Stimulated activated CD8-positive, alpha-beta memory T cell treated with anti-CD3 and anti-CD28 coated beads, Interleukin-4, amount 100 ng/mL, for 24 hours (primary cell): ENCODE results near the gene SLC2A11.

ENCODE experiments used
- DNase-seq: peaks from one replicate; pipeline ENCODE4 v3.0.0-alpha.2; 2020; ENCODE audit warnings: low read depth

Gene SLC2A11

DNA sequence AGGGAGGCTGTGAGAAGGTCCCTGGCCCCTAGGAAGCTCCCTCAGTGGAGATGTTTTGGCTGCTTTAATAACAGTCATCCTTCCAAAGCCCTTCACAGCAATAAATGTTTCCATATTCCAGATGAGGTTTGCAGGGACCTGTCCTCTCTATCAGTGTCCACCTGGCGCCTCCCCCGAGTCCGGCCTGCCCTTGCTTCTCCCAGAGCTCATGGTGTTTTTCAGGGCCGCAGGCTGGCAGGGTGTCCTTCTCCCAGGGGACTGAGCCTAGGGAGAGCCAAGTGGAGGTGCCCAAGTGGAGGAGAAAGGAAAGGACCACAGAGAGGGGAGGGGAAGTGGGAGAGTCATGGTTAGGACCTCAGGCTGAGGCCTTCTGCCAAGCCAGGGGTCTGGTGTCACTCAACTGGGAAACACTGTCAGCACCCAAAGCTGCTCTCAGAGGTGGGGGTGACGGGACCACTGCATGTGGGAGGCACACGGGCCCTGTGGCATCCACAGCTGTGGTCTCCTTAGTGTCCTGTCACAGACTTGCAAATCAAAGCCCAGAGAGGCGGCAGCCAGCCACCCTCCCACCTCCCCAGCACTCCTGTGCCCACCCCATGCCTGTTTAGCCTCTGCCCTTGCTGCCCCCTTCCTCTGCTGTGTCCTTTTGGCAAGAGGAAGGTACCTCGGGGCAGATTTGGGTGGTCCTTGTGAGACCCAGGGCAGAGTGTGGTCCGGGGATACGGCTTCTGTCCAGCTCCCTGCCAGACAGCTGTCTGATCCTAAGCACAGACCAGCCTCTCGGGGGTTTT is 25.3 kb upstream of the SLC2A11 start:
- no peak for DNase-seq

DNA sequence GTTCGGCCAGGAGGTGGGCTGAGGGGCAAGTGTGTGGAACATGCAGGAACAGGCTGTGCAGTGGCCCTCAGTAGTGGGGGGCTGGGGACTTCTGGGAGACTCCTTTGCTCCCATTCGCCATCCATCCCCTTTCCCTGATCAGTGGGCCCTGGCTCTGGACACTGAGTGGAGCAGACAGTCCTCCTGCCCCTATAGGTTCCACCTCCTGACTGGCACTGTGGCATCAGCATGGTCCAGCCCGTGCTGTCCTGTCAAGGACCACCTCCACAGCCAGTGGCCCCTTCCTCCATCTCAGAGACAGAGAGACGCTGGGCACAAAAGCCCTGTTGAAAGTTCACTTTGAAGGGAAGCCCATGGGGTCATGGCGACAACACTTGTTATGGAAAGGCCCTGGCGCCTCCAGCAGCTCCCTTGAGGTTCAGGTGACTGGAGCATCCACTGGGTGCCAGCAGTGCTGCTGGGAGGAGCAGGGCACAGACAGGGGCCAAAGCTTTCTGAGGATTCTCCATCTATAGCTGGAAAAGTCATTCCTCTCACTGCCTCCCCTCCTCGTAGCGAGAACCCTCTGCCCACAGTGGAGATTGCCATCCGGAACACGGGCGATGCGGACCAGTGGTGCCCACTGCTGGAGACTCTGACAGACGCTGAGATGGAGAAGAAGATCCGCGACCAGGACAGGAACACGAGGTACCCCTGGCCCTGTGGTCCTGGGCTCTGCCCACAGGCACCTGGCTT is 24.5 kb upstream of the SLC2A11 start:
- no peak for DNase-seq

DNA sequence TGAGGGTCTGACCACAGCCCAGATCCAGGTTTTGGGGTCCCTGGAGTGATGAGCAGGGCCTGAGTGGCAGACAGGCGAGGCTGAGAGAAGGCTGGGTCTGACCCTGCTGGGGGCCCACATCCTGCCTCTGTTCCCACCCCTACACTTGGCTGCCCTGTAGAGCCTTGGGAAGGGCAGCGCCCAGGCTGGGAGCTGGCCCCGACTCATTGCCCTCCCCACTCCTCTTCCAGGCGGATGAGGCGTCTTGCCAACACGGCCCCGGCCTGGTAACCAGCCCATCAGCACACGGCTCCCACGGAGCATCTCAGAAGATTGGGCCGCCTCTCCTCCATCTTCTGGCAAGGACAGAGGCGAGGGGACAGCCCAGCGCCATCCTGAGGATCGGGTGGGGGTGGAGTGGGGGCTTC is 23.8 kb upstream of the SLC2A11 start:
- DNase-seq, result no peak

DNA sequence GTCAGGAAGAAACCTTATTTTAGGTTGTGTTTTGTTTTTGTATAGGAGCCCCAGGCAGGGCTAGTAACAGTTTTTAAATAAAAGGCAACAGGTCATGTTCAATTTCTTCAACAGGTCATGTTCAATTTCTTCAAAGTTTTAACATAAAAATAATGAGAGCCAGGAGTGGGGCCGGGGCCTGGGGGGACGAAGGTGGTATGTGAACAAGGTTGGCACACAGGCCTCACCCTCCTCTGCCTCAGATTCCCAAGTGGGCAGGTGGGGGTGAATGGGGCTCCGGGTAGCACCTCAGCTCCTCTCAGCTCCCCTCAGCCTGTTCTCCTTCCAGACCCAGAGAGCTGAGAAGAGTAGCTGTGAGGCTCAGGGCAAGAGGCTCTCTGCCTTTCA is 23.3 kb upstream of the SLC2A11 start:
- no peak for DNase-seq

DNA sequence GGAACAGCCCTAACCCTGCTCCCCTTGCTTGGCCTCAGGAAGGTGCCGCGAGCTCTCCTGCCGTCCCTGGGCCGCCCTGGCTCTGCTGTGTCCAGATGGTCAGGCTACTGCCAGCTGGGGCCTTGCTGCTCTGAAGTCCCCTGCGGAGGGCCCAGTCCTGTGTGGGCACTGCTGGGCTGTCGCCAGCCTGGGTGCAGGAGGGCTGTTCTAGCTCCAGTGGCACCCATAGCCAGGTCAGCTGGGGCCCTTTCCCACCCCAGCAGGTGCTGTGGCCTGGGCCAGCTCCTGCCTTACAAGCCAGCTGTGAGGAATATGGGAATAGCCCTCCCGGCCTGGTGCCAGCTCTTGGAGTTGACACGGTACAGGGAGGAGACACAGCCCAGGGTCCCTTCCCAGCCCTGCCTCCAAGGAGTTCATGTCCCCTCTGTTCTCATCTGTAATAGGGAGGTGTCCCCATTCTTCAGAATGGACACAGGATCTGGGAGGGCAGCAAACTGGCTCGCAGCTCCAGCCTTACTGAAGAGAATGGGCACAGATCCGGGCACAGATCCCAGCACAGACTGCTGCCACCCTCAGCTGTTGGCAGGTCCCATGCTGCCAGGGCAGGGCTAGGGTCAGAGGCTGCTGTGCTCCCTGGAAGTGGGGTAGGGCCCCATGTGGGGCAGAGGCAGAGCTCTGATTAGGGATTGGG is 22.7 kb upstream of the SLC2A11 start:
- DNase-seq, result no peak

DNA sequence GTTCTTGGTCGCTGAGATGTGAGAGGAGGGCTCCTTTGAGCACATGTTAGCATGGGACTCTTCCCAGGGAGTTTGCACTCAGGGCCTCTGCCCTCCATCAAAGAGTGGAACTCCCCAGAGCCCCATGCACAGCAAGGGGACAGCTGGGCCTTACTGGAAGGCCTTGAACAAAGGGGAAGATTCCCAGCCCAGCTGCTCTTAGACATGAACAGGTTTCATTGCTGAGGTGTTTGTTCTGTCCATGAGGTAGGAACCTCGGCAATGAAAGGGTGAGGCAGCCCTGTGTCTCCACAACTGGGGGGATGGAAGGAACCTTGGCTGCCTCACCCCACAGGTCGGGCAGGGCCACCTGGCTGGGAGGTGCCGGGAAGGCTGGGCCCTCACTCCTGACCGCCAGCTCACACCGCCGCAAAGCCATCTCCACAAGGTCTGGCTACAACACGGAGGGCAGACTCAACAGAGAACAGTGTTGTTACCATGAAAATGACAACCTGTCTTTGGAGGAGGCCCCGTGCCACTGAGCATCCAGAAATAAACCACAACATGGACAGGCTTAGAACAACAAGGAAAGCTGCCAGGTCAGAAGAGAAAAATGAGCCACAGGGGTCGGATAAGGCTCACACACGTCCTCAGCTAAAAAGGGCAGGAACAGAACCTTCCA is 22.1 kb upstream of the SLC2A11 start:
- DNase-seq, result no peak

DNA sequence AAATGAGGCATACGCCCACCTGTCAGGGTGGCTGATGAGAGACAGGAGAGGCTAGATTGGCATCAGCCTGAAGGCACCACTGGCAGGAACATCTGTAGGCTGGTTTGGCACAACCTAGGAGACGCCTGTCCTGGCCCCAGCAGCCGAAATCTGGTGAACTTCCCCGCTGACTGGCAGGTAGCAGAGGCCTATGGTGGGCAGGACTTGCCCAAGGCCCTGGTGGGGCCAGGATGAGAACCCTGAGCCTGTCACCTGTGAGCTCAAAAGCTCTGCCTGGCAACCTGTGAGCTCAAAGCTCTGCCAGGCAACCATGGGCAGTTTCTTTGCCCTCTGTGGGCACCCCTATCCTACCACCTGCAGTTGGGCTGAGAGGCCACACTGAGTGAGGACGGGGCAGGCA is 21.4 kb upstream of the SLC2A11 start:
- no peak for DNase-seq

DNA sequence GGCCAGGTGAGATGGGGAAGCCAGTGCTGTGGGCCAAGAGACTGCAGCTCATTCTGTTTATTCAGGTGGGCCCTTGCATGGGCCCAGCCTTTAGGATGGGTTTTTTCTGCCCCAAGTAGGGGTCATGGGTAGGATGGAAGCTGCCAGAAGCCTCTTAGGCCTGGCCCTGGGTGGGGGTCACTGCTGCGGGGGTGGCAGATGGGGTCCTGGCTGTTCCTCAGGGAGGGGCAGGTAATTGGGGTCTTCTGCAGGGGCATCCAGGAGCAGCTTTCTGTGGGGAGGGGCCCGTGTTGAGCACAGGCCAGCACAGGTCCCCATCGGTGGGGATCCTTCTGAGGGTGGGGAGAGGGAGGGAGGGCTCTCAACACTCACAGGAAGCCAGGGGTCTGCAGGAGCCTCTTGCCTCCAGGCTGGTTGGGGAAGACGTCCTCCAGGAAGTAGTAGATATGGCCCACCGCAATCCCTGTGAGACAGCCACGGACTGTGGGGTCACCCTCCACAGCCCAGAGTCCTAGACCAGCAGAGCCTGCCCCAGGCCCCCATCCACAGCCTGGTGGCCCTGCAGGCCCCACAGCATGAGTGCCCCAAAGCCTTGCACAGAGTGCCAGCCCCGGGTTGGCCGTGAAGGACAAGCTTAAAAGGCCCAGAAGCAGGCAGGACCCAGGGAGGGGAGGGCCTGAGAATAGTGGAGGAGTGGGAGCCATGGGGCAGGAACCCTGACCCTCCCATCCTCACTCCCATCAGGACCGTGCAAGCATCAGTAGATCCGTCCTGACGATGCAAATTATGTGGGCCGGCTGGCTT is 20.8 kb upstream of the SLC2A11 start:
- DNase-seq, result no peak

DNA sequence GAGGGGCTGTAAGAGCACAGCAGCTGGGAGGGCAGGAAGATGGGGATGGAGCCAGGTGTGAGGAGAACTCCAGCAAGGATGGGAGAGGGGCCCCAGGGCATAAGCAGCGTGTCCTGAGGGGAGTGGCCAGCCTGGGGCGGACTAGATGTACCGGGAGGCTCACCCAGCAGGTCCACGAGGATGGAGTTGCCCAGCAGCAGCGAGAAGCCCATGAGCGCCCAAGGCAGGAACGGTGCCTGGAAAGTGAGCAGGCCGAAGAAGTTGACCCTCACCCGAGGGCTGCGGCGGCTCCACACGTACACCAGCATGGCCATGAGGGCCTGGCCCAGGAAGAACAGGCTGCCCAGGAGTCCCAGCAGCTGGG is 20.2 kb upstream of the SLC2A11 start:
- no peak for DNase-seq

DNA sequence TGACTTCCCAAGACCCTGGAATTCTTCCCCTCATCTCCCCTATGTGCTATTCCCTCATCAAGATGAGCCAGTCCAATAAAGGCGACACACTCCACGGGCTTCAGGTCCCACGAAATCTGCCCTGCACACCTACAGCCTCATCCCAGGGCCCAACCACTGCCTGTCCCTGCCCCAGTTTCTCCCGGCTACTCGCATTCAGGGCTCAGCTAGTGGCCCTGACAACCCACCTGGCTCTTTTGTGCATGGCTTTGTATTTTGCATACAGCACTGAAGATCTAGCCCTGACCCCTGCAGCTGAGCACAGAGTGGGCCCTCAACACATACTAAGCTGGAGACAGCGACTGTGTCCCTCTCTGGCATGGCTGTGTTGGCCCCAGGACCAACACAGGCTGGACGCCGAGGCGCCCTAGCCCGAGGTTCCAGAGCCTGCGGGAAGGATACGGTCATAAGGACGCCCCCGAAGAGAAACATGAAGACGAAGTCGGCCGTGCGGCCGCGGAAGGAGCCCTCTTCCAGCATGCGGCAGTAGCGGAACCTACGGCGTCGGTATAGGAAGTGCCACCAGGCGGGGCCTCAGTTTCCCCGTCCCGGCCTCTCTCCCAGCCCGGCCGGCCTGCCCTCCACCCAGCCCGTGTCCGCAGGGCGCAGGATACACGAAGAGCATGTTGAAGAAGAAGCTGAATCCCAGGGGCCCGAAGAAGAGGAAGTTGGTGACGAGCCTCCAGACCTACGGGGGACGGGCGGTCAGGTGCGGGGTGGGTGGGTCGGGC is 19.6 kb upstream of the SLC2A11 start:
- DNase-seq, result no peak

DNA sequence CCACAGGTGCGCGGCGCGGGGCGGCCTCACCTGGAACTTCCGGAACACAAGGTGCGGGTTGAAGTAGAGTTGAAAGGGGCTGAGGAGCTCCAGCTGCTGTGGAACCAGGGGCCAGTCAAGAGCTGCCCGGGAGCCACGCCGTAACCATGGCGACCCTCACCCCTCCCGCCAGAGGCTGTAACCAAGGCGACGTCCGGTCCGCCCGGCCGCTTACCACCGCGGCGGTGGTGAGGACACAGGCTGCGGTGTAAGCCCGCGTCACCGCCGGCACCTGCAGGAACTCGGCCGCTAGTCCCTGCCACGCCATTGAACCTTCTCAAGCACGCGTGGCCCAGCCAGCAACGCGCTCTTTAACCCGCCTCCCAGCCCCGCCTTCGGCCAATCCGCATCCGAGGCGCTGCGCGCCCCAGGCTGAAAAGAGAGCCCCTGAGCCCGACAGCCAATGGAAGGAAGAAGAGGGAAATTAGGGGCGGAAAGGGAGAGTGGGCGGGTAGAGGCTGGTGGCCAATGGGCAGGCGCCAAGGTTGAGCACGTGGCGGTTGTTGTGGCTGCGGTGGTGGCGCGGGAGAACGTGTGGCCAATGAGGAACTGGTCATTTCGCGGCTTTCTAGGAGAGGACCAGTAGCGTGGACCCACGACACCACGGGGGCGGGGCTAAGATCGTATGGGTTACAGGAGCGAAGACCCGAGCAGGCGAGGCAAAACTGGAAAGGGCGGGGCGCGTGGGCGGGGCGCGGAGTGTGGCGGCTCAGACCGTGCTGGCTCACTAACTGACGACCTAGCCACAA is 18.8 kb upstream of the SLC2A11 start, which contains the start of gene DERL3:
TSS of gene DERL3 (minus strand) at position 326 of the 788 bp plus-strand sequence. CDS start at position 307, 19 bp downstream.
- peak; percentile 97 for DNase-seq

DNA sequence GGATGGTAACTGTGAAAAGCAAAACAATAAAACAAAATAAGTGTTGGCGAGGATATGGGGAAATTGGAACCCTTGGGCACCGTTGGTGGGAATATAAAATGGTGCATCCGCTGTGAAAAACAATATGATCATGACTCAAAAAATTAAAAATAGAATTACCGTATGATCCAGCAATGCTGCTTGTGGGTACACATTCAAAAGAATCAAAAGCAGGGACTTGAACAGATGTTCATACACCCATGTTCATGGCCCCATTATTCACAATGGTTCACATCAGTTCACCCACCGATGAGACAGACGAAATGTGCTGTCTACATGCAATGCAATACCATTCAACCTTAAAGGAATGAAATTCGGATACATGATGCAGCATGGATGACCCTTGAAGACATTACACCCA is 17.6 kb upstream of the SLC2A11 start:
- no peak for DNase-seq

DNA sequence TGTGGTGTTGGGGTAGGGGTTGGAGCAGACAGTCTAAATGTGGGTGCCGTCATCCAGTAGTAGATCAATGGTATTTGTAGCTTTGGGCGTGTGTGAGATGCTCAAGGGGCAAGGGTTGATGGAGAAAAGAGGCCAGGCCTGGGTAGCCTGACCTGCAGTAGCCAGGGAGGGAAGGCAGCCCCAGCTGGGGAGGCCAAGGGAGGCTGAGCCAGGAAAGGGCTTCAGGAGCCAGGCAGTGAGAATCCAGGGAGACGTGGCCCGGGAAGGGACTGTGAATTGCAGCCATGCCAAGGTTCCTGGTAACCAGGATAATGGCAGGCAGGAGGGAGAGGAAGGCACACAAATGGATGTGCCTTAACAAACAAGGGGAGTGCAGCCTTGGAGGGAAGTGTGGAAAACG is 16.4 kb upstream of the SLC2A11 start:
- no peak for DNase-seq

DNA sequence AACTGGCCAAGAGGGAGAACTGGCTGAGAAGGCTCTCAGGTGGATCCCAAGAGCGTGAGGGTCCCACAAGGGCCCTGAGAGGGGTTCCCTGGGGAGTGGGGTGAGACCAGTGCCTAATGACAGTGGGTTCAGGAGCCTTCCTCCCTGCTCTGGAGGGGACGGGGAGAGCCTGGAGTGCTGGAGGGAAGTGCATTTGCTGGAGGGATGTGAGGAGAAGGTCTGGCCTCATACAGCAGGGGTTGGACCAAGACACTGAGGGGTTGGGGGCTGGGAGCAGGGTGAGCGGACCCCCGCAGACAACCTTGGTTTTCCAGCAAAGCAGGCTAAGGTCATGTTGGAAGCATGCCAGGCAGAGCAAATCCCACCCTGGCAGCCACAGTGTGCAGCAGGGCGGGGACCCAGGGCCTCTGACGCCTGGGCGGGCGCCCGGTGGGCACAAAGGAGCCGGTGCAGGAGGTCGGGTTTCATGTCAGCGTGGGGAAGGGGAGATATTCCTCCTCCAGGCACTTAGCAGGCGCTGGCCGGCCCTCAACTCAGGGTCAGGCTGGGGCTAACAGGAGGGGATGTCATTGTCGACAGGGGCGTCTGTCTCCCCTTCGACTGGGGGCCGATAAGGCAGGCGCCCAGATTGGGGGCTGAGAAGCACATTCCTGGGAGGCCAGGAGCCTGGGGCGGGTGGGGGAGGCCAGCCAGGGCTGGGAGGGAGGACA is 15.8 kb upstream of the SLC2A11 start:
- DNase-seq, result no peak

DNA sequence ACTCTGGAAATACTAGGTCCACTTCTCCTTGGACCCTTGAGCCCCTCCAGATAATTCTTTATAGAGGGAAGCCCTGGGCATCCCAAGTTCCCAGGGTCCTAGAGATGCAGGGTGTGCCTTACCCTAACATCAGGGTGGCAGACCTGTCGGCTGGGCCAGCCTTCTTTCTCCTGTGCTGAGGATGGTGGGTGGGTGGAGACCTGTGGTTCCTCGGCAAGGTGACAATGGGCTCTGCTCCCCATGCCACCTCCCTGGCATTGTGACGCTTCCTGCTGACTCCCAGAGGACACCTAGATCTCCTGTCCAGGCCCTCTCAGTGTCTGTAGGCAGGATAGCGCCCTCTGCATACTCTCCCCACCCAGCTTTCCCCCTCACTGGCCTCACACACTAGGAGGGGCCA is 15.1 kb upstream of the SLC2A11 start:
- no peak for DNase-seq

DNA sequence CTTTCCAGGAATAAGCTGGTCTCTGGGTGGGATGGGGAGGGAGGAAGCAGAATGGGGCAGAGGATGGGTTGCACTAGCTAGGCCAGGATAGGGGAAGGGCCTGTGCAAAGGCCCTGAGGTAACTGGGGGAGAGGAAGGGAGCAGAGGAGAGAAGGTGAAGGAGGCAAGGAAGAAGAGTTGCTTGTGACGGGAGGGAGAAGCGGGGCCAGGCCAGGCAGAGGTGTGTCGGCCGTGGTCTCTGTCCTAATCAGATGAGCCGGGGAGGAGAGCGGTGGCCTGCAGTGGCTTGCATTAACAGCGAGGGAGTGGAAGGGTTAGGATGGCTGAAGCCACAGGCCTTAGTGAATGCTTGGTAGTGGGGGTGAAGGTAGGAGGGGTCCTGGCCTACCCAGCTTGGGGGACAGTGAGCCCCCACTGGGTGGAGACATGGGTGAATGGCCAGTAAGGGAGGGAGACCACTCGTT is 12.9 kb upstream of the SLC2A11 start:
- DNase-seq, result no peak

DNA sequence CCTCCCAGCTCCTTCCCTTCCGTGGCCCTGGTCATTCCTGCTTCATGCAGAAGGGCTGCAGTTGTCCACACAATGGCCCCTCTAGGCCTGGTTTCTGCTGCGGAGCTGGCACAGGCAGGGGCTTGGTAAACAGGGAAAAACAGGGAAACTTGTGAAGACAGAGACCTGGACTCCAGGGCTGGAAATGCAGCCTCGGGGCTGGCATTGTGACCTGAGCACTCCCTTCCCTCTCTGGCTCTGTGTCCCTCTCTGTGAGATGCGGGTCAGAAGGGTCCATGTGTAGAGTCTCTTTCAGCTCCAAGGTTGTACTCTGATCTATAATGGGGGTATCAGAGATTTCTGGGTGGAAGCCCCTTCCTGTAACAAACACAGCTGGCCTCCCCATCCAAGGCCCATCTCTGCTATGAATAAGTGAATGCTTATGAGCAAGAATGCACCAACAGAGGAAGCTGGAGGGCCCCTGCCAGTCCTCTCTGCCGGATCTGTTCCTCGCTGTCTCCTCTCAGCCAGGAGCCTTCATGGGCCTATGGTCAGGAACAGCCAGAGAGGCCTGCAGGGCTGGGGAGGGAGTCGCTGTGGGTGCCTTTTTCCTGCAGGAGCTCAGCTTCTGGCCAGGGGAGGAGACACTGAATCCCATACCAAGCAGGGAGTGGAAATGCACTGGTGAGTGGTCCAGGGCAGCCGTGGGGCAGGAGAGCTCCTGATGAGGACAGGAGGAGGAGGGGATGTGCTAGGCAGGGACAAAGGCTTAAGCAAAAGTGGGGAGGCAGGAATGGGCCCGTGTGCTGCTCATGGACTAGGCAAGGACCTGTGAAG is 12.2 kb upstream of the SLC2A11 start:
- no peak for DNase-seq

DNA sequence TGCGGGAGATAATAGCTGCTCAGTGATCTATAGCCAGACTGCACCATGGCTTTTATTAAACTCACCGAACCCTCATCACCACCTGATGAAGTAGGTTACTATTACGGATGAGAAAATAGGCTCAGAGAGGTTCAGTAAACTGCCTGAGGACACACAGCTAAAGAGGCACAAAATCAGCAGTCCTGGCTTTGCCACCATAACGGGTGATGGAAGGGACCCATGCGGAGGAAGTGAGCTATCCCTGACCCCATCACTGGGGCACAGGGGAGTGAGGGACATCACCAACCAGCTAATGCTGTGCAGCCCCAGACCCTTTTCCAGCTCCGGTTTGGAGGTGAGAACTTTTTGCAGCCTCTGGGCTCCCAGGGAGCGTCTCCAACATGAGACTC is 11.6 kb upstream of the SLC2A11 start:
- DNase-seq, result no peak
